ENCODE results near the gene PSRC1.

Gene PSRC1

DNA sequence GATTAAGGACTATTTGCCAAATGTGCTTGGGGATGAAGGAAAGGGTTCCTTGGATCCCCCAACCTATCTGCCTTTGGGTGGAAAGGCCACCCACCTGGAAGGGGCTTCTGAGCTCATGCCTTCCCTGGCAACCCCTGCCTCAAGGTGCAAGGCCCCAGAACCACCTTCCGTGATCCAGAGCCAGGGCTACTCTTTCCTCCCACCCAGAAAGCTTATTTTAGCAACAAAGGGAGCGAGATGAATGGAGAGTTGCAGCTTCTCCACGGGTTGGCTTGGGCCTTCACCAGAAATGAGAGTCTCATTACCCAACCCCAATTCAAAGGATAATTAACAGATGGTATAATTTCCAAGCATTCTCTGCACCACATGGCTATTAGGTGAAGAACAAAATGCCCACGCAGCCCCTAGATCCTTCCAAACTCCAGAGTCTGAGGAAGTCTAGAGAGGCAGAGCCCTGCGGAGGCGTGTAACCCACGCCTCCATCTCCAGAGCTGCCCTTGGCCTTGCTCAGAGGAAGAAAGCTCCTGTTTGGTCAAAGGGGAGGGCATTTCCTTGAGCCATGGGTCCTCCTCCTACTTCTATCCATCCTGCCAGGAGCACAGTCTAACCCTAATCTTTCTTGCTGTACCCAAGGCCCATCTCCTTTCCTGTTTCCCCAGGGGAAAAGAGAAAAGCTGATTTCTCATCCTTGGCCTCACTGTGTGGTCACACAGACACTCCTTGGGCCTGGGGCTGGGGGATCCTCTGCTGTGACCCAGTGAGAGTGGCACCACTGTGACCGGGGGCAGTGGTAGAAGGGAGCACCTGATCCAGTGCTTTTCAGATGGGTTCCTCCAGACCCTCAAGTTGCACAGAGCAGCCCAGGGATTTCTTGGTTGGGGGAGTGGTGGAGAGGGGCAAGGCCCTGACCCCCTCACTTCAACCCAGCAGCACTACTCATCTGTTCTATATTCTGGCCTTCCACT, 35.3 kb downstream of the PSRC1 start:
- DNase-seq (ENCODE audit: low read depth) = no peak

DNA sequence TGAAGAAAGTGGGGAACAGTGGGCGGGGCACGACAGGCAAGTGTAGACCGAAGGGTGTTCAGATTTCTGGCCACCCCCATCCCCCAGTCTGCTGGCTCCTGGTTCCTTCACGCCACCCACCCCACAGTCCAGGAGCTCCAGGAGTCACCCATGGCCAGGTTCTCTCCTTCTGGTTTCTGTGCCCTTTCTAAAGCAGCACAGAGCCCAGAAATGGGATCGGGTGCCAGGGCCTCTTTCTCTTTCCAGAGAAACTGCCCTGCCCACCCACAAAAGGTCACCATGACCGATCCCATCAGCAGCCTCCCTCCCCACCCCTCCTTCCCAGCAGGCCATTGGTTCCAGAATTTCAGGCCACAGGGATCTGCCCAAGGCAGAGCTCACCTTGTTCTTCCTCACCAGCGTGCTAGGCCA, 36.8 kb downstream of the PSRC1 start:
- DNase-seq (ENCODE audit: low read depth) = no peak

DNA sequence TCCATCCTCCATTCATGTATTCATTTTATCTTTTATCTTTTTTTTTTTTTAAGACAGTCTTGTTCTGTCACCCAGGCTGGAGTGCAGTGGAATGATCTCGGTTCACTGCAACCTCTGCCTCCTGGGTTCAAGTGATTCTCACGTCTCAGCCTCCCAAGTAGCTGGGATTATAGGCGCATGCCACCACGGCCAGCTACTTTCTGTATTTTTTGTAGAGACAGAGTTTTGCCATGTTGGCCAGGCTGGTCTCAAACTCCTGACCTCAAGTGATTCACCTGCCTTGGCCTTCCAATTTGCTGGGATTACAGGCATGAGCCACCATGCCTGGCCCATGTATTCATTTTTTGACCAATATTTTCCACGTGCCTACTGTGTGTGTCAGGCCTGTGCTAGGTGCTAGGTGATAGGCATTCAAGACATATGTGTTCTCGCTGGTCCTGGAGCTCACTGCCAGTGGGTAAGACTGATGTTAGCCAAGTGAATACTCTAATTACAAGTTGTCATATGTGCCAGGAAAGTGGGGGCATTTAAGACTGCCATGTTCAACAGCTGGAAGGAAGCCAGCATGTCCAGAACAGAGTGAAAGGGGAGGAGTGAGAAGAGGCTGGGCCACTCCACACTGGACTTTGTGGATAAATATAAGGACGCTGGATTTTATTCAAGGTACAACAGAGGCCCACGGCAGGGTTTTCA, 38.9 kb downstream of the PSRC1 start:
- DNase-seq (ENCODE audit: low read depth) = no peak

DNA sequence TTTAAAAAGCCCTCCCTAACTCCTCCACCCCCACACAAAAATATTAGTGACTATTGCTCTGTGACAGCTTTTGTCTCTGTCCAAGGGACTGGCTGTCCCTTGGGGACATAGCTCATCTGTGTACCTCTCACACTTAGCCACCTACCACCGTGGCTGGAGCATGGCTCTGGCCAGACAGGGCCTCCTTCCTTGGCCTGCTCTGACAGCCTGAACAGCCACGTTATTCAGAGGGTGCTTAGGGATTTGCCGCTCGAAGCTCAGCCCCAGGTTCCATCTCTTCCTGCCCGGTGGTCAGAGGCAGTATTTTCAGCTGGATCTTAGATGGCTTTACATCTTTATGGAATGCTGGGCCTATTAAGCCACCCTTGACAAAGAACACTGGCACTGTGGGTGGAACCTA, 39.7 kb downstream of the PSRC1 start:
- no peak for DNase-seq (ENCODE audit: low read depth)

DNA sequence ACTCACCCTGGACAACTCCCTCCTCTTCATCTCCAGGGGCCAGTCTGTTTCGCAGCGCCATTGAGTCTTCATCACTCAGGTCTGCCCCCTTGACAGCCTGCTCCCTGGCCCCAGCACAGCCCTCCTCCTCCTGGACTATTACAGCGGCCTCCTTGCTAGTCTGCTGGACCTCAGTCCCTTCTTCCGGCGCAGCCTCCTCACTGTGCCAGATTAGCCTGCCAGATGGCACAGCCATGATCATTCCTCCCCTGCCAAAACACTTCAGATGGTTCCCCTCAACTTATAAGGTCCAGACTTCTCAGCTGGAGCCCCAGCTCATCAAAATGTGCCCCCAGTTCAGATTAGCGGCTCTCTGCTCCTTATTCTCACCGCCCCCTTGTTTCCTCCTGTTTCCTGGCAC, 40.6 kb downstream of the PSRC1 start:
- no peak for DNase-seq (ENCODE audit: low read depth)

DNA sequence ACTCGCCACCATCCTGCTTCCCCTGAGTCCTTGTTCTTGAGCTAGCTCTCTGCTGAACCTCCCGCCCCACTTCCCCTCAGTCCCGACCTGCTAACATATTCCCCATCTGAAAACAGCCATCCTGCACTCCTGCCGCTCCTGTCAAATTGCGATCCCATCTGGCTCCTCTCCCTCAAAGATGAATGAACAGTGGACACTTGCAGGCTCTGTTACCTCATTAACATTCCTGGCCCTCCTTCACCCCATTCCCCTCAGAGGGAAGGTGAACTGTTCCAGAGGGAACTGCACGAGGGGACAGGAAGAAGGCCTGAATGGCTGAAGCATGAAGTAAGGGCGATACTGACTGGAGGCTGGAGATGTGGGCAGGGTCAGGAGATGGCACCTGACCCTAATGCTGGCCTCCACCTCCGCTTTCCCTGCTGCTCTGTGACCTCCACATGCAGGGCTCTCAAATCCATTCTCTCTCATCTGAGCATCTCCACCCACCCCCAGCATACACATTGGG, 41.1 kb downstream of the PSRC1 start:
- DNase-seq (ENCODE audit: low read depth) = no peak

DNA sequence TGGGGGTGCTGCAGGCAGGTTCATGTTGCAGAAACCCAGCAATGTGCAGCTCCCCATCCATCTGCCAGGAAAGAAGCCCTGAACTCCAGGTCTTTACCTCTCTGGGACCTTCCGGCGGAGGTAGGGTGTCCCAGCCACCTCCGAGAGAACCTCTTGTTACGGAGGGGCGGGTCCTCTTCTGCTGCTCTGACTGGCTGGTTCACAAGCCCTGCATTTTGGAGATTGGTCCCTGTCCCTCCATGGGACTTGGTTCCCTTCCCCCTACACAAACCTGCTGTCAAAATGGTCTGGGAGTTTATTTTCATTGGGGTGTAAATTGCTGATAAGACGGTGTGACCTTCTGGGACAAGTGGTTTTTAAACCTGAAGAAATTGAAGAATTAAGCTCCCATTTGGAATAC, 41.6 kb downstream of the PSRC1 start:
- no peak for DNase-seq (ENCODE audit: low read depth)

DNA sequence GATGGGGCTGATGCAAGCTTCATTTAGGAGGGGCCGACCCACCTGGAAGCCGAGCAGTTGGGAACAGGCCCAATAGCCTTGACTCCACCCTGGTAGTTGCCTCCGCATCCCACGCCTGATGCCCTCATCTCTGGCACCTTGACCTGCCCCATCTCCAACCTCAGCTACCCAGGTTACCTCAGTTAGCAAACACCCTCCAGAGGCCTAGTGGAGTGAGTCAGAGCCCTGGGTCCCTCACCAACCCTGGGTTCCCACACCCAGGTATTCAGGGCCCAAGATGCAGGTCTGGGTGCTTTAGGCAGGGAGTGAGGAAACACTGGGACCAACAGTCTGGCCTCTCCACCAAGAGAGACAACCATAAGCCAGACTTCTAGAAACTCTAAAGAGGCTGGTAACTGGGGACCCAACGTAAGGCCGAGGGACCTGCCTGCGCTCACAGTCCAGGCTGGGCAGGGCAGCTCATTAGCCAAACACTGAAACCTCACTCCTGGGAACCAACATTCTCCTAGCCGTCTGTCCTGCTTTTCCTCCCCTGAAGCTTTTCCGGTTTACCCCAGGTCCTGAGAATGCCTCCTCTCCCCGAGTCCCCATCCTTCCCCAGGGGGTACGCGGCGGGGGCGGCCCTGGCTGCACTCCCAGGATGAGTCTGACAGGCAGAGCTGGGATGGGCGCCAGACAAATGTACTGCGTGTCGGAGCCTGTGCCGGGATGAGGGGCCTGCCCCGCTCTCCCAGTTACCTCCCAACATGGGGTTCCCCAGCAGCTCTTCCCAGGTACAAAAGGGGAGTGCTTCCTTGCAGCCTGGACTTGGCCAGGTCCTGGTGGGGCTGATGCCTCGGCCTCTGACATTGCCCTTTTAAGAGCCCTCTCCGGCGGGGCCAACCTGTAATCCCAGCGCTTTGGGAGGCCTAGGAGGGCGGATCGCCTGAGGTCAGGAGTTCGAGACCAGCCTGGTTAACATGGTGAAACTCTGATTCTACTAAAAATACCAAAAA, 42.5 kb downstream of the PSRC1 start:
- no peak for DNase-seq (ENCODE audit: low read depth)

DNA sequence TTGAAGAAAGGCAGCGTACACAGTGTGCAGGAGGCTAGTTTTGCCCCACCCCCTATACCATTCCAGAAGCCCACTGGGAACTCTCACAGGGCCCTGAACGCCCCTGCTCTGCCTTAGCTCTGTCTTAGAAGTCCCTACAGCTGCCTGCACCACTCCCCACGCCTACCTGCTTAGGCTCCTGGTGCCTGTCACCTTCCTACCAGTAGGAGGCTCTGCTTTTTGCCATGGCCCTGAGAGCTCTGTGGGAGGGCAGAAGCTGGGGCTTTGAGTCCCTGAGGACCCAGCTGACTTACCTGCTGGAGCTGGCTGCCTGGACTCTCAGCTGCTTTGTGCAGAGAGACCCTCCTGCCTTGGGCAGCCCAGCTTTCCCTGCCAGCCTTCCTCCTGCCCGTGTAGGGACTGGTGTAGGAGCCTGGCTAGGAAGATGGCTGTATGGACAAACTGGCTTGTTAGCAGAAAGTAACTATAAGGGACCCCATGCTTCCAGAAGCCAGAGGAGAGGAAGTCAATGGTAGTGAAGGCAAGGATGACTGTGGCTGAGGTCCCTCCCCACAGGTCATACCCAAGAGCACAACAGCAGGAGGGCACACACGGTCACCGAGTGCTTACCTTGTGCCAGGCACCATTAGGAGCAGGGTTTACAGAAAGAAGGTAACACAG, 43.4 kb downstream of the PSRC1 start:
- DNase-seq (ENCODE audit: low read depth) = no peak

DNA sequence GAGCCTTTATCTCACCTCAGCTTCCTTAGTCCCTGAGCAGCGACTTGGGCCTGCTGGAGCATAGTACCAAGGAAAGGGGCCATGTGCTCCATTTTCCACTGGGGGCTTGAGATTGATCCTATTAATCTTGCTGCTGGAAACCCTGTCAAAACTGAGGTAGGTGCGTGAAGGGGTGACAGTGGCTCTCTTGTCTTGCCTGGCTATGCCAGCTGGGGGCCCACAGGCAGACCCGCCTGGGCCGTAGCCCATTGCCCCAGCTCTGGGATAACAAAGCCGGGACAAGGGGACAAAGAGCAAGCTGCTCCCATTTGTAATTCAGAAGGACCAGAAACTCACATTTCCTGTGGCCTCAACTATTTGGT, 43.9 kb downstream of the PSRC1 start:
- no peak for DNase-seq (ENCODE audit: low read depth)

DNA sequence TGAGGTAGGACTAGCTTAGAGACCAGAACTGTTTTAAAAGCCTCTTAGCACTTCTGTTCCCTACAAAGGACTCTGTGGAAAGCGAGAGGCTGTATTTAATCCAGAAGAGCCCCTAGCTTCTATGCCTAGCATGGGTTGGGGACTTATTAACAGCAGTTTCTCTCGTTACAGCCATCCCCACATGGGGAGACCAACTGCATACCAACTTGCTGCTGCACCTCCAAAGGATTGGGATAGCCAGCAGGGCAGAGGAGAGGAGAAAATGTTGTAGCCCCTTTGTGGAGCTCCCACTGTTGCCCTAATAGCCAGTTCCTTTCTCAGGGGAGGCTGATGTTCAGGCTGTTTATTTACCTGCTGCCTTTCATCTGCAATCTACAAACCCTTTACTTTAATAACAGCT, 44.6 kb downstream of the PSRC1 start:
- no peak for DNase-seq (ENCODE audit: low read depth)

DNA sequence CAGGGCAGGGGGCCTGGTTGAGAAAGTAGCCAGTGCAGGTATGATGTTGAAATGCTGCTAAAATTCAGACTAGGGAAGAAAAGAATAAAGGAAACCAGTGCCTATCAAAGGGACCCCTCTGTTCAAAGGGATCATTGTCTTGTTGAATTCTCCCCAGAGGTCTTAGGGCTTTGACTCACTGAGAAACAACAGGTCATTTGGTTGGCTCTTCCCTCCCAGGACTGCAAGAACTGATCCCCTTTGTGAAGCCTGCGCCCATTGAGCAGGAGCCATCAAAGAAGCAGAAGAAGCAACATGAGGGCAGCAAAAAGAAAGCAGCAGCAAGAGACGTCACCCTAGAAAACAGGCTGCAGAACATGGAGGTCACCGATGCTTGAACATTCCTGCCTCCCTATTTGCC, 45.4 kb downstream of the PSRC1 start:
- no peak for DNase-seq (ENCODE audit: low read depth)

DNA sequence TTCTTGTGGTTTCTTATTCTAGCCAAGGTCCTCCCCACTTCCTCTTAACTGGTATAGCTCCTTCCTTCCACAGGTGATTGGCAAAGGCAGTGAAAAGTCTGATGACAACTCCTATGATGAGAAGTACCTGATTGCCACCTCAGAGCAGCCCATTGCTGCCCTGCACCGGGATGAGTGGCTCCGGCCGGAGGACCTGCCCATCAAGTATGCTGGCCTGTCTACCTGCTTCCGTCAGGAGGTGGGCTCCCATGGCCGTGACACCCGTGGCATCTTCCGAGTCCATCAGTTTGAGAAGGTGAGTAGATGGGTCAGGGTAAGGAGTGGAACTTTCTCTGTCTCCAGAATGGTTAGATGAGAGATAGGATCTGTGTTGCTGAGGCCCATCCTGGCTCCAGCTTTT, 47.8 kb downstream of the PSRC1 start:
- DNase-seq (ENCODE audit: low read depth) = no peak

DNA sequence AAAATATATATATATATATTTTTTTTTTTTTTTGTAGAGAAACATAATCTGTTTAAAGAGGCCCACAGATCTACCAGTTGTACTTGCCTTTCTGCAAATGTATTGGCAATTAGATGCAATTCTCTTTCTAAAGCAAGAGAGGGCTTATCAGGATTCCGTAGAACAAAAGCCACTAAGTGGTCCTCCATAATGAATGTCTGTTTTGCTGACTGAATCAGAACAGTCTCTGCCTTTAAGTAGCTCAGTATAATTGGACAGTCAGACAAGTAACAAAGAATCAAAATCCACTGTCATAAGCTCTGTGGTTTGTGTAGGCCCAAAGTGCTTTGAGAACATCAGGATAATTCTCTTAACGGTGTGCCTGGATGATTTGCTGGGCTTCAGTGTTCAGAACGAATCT, 51.9 kb downstream of the PSRC1 start:
- DNase-seq (ENCODE audit: low read depth) = no peak

Data from activated T-helper 9 cell treated with anti-CD3 and anti-CD28 coated beads, Interleukin-2, amount 50 U/mL, for 16 hours (primary cell).